Endothelial cell of umbilical vein (primary cell): ENCODE measurements around the gene CNTN6. TPM values are rescaled to one million over a fixed set of nuclear protein-coding genes. Genes with fewer than 3 reads are reported as not detected.

Experiments
- Bru-seq: library from RNA; stranded (reverse); fragments of 400-500 nt; gene quantifications from one replicate; lab custom pipeline; 2021; lab: Mats Ljungman, UMichigan
- BruChase-seq, 2 experiments: library from RNA; stranded (reverse); fragments of 400-500 nt; gene quantifications; one replicate each; lab custom pipeline; 2021; lab: Mats Ljungman, UMichigan
- BruUV-seq: library from RNA; stranded (reverse); fragments of 400-500 nt; replicated peaks from 2 replicates; lab custom pipeline; 2021; lab: Mats Ljungman, UMichigan
- CTCF ChIA-PET: fragments of 300-600, 350-600 bp; sonication (Branson Sonifier 250); formaldehyde crosslinking; loops from one replicate; lab custom pipeline; 2021; ENCODE audit warnings: antibody characterized with exemption, inconsistent platforms; lab: Charles Lee
- POLR2A ChIA-PET: fragments of 300-600, 350-600 bp; sonication (Branson Sonifier 250); formaldehyde crosslinking; loops from one replicate; lab custom pipeline; 2021; ENCODE audit warnings: antibody characterized with exemption, inconsistent platforms; lab: Charles Lee
- DNase-seq: peaks from one replicate; pipeline ENCODE4 v3.0.0-alpha.2; 2011; ENCODE audit warnings: low read depth, low spot score
- FAIRE-seq: peaks from 2 replicates; lab custom pipeline; 2011; peaks lifted over from hg19 to GRCh38; lab: Jason Lieb, UNC
- H2AFZ ChIP-seq: 2 replicates; pipeline ENCODE4 v1.6.0; 2012; ENCODE audit warnings: low read depth, low read length, control low read depth, inconsistent platforms
- H3K27ac ChIP-seq: 2 replicates; pipeline ENCODE4 v1.5.1; 2011; ENCODE audit warnings: low read depth, mild to moderate bottlenecking, control low read depth, low read length, moderate library complexity; ENCODE audit not compliant: insufficient read depth
- H3K27me3 ChIP-seq, 2 experiments: 2 replicates each; pipeline versions ENCODE4 v1.6.0 to v1.6.1; 2011; ENCODE audit warnings: low read length in 2 of 2, mixed read lengths in 1 of 2; ENCODE audit not compliant: control insufficient read depth in 2 of 2, insufficient read depth in 2 of 2
- H3K36me3 ChIP-seq, 2 experiments: 2 replicates in 1 of 2; 3 replicates in 1 of 2; pipeline ENCODE4 v1.5.1; 2011; ENCODE audit warnings: low read length in 2 of 2, mild to moderate bottlenecking in 1 of 2, moderate library complexity in 1 of 2; ENCODE audit not compliant: control insufficient read depth in 2 of 2, insufficient read depth in 2 of 2; ENCODE audit errors: extremely low read depth in 1 of 2
- H3K4me1 ChIP-seq: 3 replicates; pipeline ENCODE4 v1.5.1; 2011; ENCODE audit warnings: mild to moderate bottlenecking, low read length; ENCODE audit not compliant: control insufficient read depth, insufficient read depth; ENCODE audit errors: extremely low read depth
- H3K4me2 ChIP-seq: 2 replicates; pipeline ENCODE4 v1.6.1; 2011; ENCODE audit warnings: low read length, control low read depth, mixed read lengths; ENCODE audit not compliant: insufficient read depth
- H3K4me3 ChIP-seq, 3 experiments: fragments of 200-600 bp in 1 of 3; sonication (generic), shearing (Covaris generic) in 1 of 3; replicated peaks in 1 of 3; 2 replicates each; pipeline ENCODE4 v1.5.1; 2011 to 2016; ENCODE audit warnings: control low read depth in 3 of 3, low read length in 3 of 3, mild to moderate bottlenecking in 2 of 3, inconsistent platforms in 1 of 3, low read depth in 1 of 3, moderate library complexity in 1 of 3; ENCODE audit not compliant: insufficient read depth in 1 of 3
- H3K79me2 ChIP-seq: 2 replicates; pipeline ENCODE4 v1.6.0; 2012; ENCODE audit warnings: low read length, inconsistent platforms; ENCODE audit not compliant: control insufficient read depth, insufficient read depth
- H3K9ac ChIP-seq: replicated peaks from 2 replicates; pipeline ENCODE3; 2011; ENCODE audit warnings: low read length, control low read depth; ENCODE audit not compliant: insufficient read depth; ENCODE audit errors: extremely low read depth
- H3K9me1 ChIP-seq: replicated peaks from 3 replicates; pipeline ENCODE4 v1.6.0; 2011; ENCODE audit warnings: mild to moderate bottlenecking, low read length; ENCODE audit not compliant: control insufficient read depth, insufficient read depth; ENCODE audit errors: extremely low read depth
- H3K9me3 ChIP-seq: replicated peaks from 2 replicates; pipeline ENCODE4 v1.5.1; 2012; ENCODE audit warnings: low read length, inconsistent platforms; ENCODE audit not compliant: control insufficient read depth, insufficient read depth
- H4K20me1 ChIP-seq: replicated peaks from 2 replicates; pipeline ENCODE3; 2011; ENCODE audit warnings: mild to moderate bottlenecking, low read length; ENCODE audit not compliant: control insufficient read depth, insufficient read depth; ENCODE audit errors: extremely low read depth
- CTCF ChIP-seq, 2 donors: IDR thresholded peaks; 1 replicate in 1 of 2; 2 replicates in 1 of 2; pipeline ENCODE4 v1.5.1; 2011; ENCODE audit warnings: low read length in 2 of 2, mild to moderate bottlenecking in 2 of 2, moderate library complexity in 2 of 2, control low read depth in 1 of 2, inconsistent platforms in 1 of 2, low read depth in 1 of 2; ENCODE audit not compliant: insufficient read depth in 1 of 2; ENCODE audit errors: extremely low read depth in 1 of 2
- EZH2 ChIP-seq: IDR thresholded peaks from 2 replicates; pipeline ENCODE4 v1.6.1; 2012; ENCODE audit warnings: borderline replicate concordance, low read depth, mild to moderate bottlenecking, moderate library complexity, low read length, inconsistent platforms; ENCODE audit not compliant: severe bottlenecking
- FOS ChIP-seq: IDR thresholded peaks from 2 replicates; pipeline ENCODE4 v1.6.1; 2011; ENCODE audit warnings: mild to moderate bottlenecking, low read length, moderate library complexity, borderline replicate concordance; ENCODE audit not compliant: insufficient read depth
- JUN ChIP-seq: IDR thresholded peaks from 2 replicates; pipeline ENCODE4 v1.6.1; 2011; ENCODE audit warnings: borderline replicate concordance, low read depth; ENCODE audit not compliant: insufficient read length, insufficient read depth
- MYC ChIP-seq: IDR thresholded peaks from one replicate; pipeline ENCODE4 v1.6.1; 2011; ENCODE audit warnings: mild to moderate bottlenecking, low read depth, low read length
- POLR2A ChIP-seq: IDR thresholded peaks from 2 replicates; pipeline ENCODE4 v1.6.1; 2012; ENCODE audit warnings: low read depth, mild to moderate bottlenecking, control low read depth, low read length
- POLR2AphosphoS5 ChIP-seq: IDR thresholded peaks from 2 replicates; pipeline ENCODE4 v1.6.1; 2012; ENCODE audit warnings: low read depth, mild to moderate bottlenecking, control low read depth, low read length, moderate library complexity; ENCODE audit not compliant: insufficient read depth
- dilution Hi-C: fragments of 300-500 bp; cut with MboI; formaldehyde crosslinking; loops from one replicate; pipeline ENCODE4 v1.15.0; 2019; ENCODE audit warnings: low sequenced_read_pairs; ENCODE audit not compliant: extremely low pct_ligation_motif_present
- intact Hi-C: fragments of 100-400 bp; cut with micrococcal nuclease; formaldehyde crosslinking; loops from one replicate; pipeline ENCODE4 v1.10.0; 2022
- long read RNA-seq: library from polyadenylated mRNA; stranded (forward); transcript quantifications from one replicate; pipeline ENCODE4 v2.0.0, GENCODE V29; 2021
- polyA minus RNA-seq, 3 experiments: library from RNA; depleted of rRNA, polyadenylated mRNA; stranded (reverse); fragments of >200 nt; gene quantifications; 1 replicate in 1 of 3; 2 replicates in 2 of 3; pipeline ENCODE4 v1.2.3, GENCODE V29; 2011
- polyA plus RNA-seq, 4 experiments: library from polyadenylated mRNA; depleted of rRNA in 3 of 4; stranded (reverse) in 3 of 4; unstranded in 1 of 4; fragments of >200 nt; gene quantifications; 2 replicates each; pipeline versions ENCODE4 v1.2.1 to v1.2.3, GENCODE V29; 2011 to 2012; ENCODE audit warnings: missing spikeins in 1 of 4
- total RNA-seq: library from RNA; stranded (reverse); gene quantifications from 2 replicates; pipeline ENCODE4 v1.2.3, GENCODE V29; 2021
- TF ChIP-seq, protein P1 (sequence below): IDR thresholded peaks from 2 replicates; pipeline ENCODE4 v1.6.1; 2011; ENCODE audit not compliant: insufficient read depth, insufficient read length

The CNTN6 gene
- total RNA-seq, result not detected in 2 replicates
- polyA plus RNA-seq, result not detected in 2 replicates
- not detected in 2 replicates for polyA plus RNA-seq (2011; cell fraction: cytosol; rRNA removed)
- not detected in 2 replicates for polyA plus RNA-seq (2011; cell fraction: nucleus; rRNA removed)
- not detected in 2 replicates for polyA plus RNA-seq (2012)
- polyA minus RNA-seq, result not detected in 2 replicates
- not detected for polyA minus RNA-seq (2011; cell fraction: cytosol; rRNA and poly(A)+ RNA removed)
- polyA minus RNA-seq (2011; cell fraction: nucleus; rRNA and poly(A)+ RNA removed), result not detected in 2 replicates
- not detected for Bru-seq, nascent RNA
- BruChase-seq, experiment 1, labeled RNA remaining after a 6-hour chase, result not detected
- BruChase-seq, experiment 2, labeled RNA remaining after a 2-hour chase, result not detected
- long read RNA-seq, result 0 reads

- DNase-seq, result no peak
- no peaks in the 10 kb centered on the region for H3K79me2 ChIP-seq
- H4K20me1 ChIP-seq, result no peaks in the 10 kb centered on the region
- H3K27ac ChIP-seq, result no peak within 1 kb of the TSS
- intact Hi-C loops, result no loop called here
- H3K9me1 ChIP-seq, result no peaks in the 10 kb centered on the region
- TF ChIP-seq JUN (no peak), EZH2 (no peak), CTCF (IDR thresholded peaks at IDR 0.05; ENCODE audit: extremely low read depth in 1 of 2, insufficient read depth in 1 of 2, low read depth in 1 of 2, low read length in 2 of 2) (no peak), MYC (no peak), POLR2A (no peak), POLR2AphosphoS5 (no peak), FOS (no peak)
- TF ChIP-seq, protein P1, sequence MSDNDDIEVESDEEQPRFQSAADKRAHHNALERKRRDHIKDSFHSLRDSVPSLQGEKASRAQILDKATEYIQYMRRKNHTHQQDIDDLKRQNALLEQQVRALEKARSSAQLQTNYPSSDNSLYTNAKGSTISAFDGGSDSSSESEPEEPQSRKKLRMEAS, result no peak
- no peak within 1 kb of the TSS for H3K4me3 ChIP-seq
- H3K9me3 ChIP-seq, result peaks cover 2% of the 10 kb centered on the region
- ChIA-PET POLR2A (no interaction called here), CTCF (no interaction called here)
- no peak within 1 kb of the TSS for H3K9ac ChIP-seq
- H2AFZ ChIP-seq, result no peak within 1 kb of the TSS
- no peak for FAIRE-seq
- BruUV-seq, result no TSS peak
- H3K36me3 ChIP-seq, result no peaks in the 10 kb centered on the region
- H3K4me1 ChIP-seq, result no peaks in the 10 kb centered on the region
- dilution Hi-C loops, result no loop called here
- H3K27me3 ChIP-seq, result no peaks in the 10 kb centered on the region
- H3K4me2 ChIP-seq, result no peak within 1 kb of the TSS
These were observed at the start of gene CNTN6 for GRCh38 chr3:1092771-1093170. CNTN6 (plus strand) TSS chr3:1093024; CDS start chr3:1148009, 54,985 bp downstream.
